HCT116 (cell line): ENCODE measurements around the gene TDRD12. TPM values are rescaled to one million over a fixed set of nuclear protein-coding genes. Genes with fewer than 3 reads are reported as not detected.

Experiments
- ATAC-seq: fragments of 200-7000 bp; cut with Tn5 transposase; 2 replicates; pipeline ENCODE4 v1.9.1; 2020; ENCODE audit warnings: mild to moderate bottlenecking, moderate library complexity
- BruUV-seq: library from RNA; stranded (reverse); fragments of 400-500 nt; replicated peaks from 2 replicates; lab custom pipeline; 2021; lab: Mats Ljungman, UMichigan
- CTCF ChIA-PET: fragments of 300-600 bp; sonication (Branson Sonifier 250); formaldehyde crosslinking; loops from one replicate; lab custom pipeline; 2021; ENCODE audit warnings: antibody characterized with exemption; lab: Charles Lee
- POLR2A ChIA-PET: fragments of 300-600, 350-600 bp; sonication (Branson Sonifier 250); formaldehyde crosslinking; loops from one replicate; lab custom pipeline; 2021; ENCODE audit warnings: antibody characterized with exemption; lab: Charles Lee
- RAD21 ChIA-PET, 2 experiments: fragments of 300-600 bp; sonication (Branson Sonifier 250); formaldehyde crosslinking; loops; one replicate each; lab custom pipeline; 2023; ENCODE audit warnings: low total read pairs in 2 of 2; ENCODE audit not compliant: uncharacterized antibody in 2 of 2, unreplicated experiment in 2 of 2, low non-redundant PET in 1 of 2; lab: Charles Lee
- DNase-seq: peaks from one replicate; pipeline ENCODE4 v3.0.0-alpha.2; 2010; ENCODE audit warnings: low read depth, low spot score
- H2AFZ ChIP-seq: fragments of 200-600 bp; shearing (Covaris generic), sonication (generic); 2 replicates; pipeline ENCODE4 v1.6.1; 2017; ENCODE audit warnings: low read depth, mixed run types, mixed read lengths, antibody characterized with exemption, low read length; ENCODE audit not compliant: poor library complexity, severe bottlenecking
- H3K27ac ChIP-seq: 2 replicates; pipeline ENCODE4 v1.5.1; 2012; ENCODE audit warnings: low read depth, low read length
- H3K27me3 ChIP-seq: fragments of 200-600 bp; sonication (generic); 2 replicates; pipeline ENCODE4 v1.6.1; 2016; ENCODE audit warnings: mixed run types, low read length, mixed read lengths; ENCODE audit not compliant: insufficient read depth
- H3K36me3 ChIP-seq, 2 experiments: fragments of 200-500 bp in 1 of 2; fragments of 200-600 bp in 1 of 2; sonication (Bioruptor generic) in 1 of 2; sonication (generic) in 1 of 2; 2 replicates each; pipeline versions ENCODE4 v1.5.1 to v1.6.1; 2014 to 2016; ENCODE audit warnings: low read length in 2 of 2, inconsistent platforms in 1 of 2, mixed read lengths in 1 of 2, mixed run types in 1 of 2; ENCODE audit not compliant: insufficient read depth in 2 of 2, control insufficient read depth in 1 of 2
- H3K4me1 ChIP-seq, 2 experiments: fragments of 200-600 bp in 1 of 2; sonication (generic) in 1 of 2; 2 replicates each; pipeline versions ENCODE4 v1.5.1 to v1.6.1; 2012 to 2017; ENCODE audit warnings: low read length in 2 of 2, inconsistent platforms in 1 of 2, mild to moderate bottlenecking in 1 of 2, mixed read lengths in 1 of 2, mixed run types in 1 of 2, moderate library complexity in 1 of 2; ENCODE audit not compliant: insufficient read depth in 2 of 2, control insufficient read depth in 1 of 2
- H3K4me2 ChIP-seq: fragments of 200-600 bp; sonication (generic); 2 replicates; pipeline ENCODE4 v1.6.1; 2017; ENCODE audit warnings: mixed run types, low read length, mixed read lengths
- H3K4me3 ChIP-seq, 2 experiments: fragments of 200-600 bp in 1 of 2; sonication (generic) in 1 of 2; replicated peaks in 1 of 2; 2 replicates each; pipeline ENCODE4 v1.5.1; 2011 to 2016; ENCODE audit warnings: low read length in 2 of 2, control low read depth in 1 of 2, low read depth in 1 of 2, mild to moderate bottlenecking in 1 of 2, mixed read lengths in 1 of 2, mixed run types in 1 of 2
- H3K79me2 ChIP-seq: fragments of 200-600 bp; sonication (generic); 2 replicates; pipeline ENCODE4 v1.6.1; 2017; ENCODE audit warnings: mild to moderate bottlenecking, mixed run types, low read length, moderate library complexity, mixed read lengths; ENCODE audit not compliant: insufficient read depth
- H3K9ac ChIP-seq: fragments of 200-600 bp; sonication (generic); 2 replicates; pipeline ENCODE4 v1.6.1; 2016; ENCODE audit warnings: low read length, mixed read lengths
- H3K9me2 ChIP-seq: fragments of 200-600 bp; sonication (generic), shearing (Covaris generic); 2 replicates; pipeline ENCODE4 v1.6.1; 2017; ENCODE audit warnings: mixed run types, mild to moderate bottlenecking, moderate library complexity; ENCODE audit not compliant: insufficient read depth
- H3K9me3 ChIP-seq, 2 experiments: fragments of 200-500 bp in 1 of 2; fragments of 200-600 bp in 1 of 2; sonication (Bioruptor generic) in 1 of 2; sonication (generic) in 1 of 2; 2 replicates each; pipeline ENCODE4 v1.6.1; 2014 to 2017; ENCODE audit warnings: low read length in 2 of 2, mixed read lengths in 2 of 2, inconsistent platforms in 1 of 2, low read depth in 1 of 2, mild to moderate bottlenecking in 1 of 2, mixed run types in 1 of 2, moderate library complexity in 1 of 2; ENCODE audit not compliant: control insufficient read depth in 1 of 2, insufficient read depth in 1 of 2
- H4K20me1 ChIP-seq: fragments of 200-600 bp; sonication (generic), shearing (Covaris generic); 2 replicates; pipeline ENCODE4 v1.6.1; 2017; ENCODE audit warnings: mixed run types, mild to moderate bottlenecking, moderate library complexity; ENCODE audit not compliant: insufficient read depth
- CBX3 ChIP-seq: IDR thresholded peaks from 2 replicates; pipeline ENCODE4 v1.6.1; 2012; ENCODE audit warnings: low read depth
- CEBPB ChIP-seq: IDR thresholded peaks from 2 replicates; pipeline ENCODE4 v1.6.1; 2012; ENCODE audit warnings: low read depth
- EGR1 ChIP-seq: IDR thresholded peaks from 2 replicates; pipeline ENCODE4 v1.6.1; 2012; ENCODE audit warnings: low read depth
- ELF1 ChIP-seq: IDR thresholded peaks from 2 replicates; pipeline ENCODE4 v1.6.1; 2012; ENCODE audit warnings: low read depth, borderline replicate concordance
- EZH2phosphoT487 ChIP-seq: fragments of 200-600 bp; IDR thresholded peaks from 2 replicates; pipeline ENCODE4 v1.6.1; 2018; ENCODE audit warnings: antibody characterized with exemption, borderline replicate concordance
- FOSL1 ChIP-seq: IDR thresholded peaks from 2 replicates; pipeline ENCODE4 v1.6.1; 2012; ENCODE audit warnings: low read depth
- JUND ChIP-seq: IDR thresholded peaks from 2 replicates; pipeline ENCODE4 v1.6.1; 2012
- POLR2A ChIP-seq: IDR thresholded peaks from 2 replicates; pipeline ENCODE4 v1.7.0; 2011; ENCODE audit warnings: borderline replicate concordance; ENCODE audit not compliant: insufficient read depth, insufficient read length; ENCODE audit errors: extremely low read depth
- POLR2AphosphoS5 ChIP-seq: IDR thresholded peaks from 2 replicates; pipeline ENCODE4 v1.6.1; 2011; ENCODE audit warnings: mild to moderate bottlenecking, low read depth, low read length, moderate library complexity
- SIN3A ChIP-seq: IDR thresholded peaks from 2 replicates; pipeline ENCODE4 v1.6.1; 2012; ENCODE audit warnings: low read depth
- SP1 ChIP-seq: IDR thresholded peaks from 2 replicates; pipeline ENCODE4 v1.6.1; 2012; ENCODE audit warnings: low read depth
- TCF7L2 ChIP-seq: IDR thresholded peaks from 2 replicates; pipeline ENCODE4 v1.7.0; 2011; ENCODE audit warnings: borderline replicate concordance, inconsistent platforms; ENCODE audit not compliant: insufficient read depth, insufficient read length; ENCODE audit errors: extremely low read depth
- YY1 ChIP-seq: IDR thresholded peaks from 2 replicates; pipeline ENCODE4 v1.6.1; 2011; ENCODE audit warnings: low read length, low read depth, moderate library complexity, mild to moderate bottlenecking; ENCODE audit not compliant: insufficient replicate concordance; ENCODE audit errors: extremely low read depth
- intact Hi-C: fragments of 100-400 bp; cut with micrococcal nuclease; formaldehyde crosslinking; loops from 2 replicates; pipeline ENCODE4 v1.10.0; 2022
- total RNA-seq: library from RNA; stranded (reverse); gene quantifications from one replicate; pipeline ENCODE4 v1.2.1, GENCODE V29; 2021; ENCODE audit not compliant: unreplicated experiment
- TF ChIP-seq, protein P1 (sequence below): IDR thresholded peaks from 2 replicates; pipeline ENCODE4 v1.6.1; 2012
- TF ChIP-seq, protein P2 (sequence below): IDR thresholded peaks from 2 replicates; pipeline ENCODE4 v1.6.1; 2012
- TF ChIP-seq, protein P3 (sequence below), 3 experiments: fragments of 200-600 bp in 1 of 3; sonication (generic) in 1 of 3; IDR thresholded peaks in 2 of 3; conservative IDR thresholded peaks in 1 of 3; 2 replicates each; pipeline ENCODE4 v1.5.1; 2012 to 2017; ENCODE audit warnings: low read depth in 2 of 3, low read length in 2 of 3, antibody characterized with exemption in 1 of 3, borderline replicate concordance in 1 of 3, control low read depth in 1 of 3, mild to moderate bottlenecking in 1 of 3, mixed read lengths in 1 of 3, mixed run types in 1 of 3, moderate library complexity in 1 of 3; ENCODE audit not compliant: insufficient read depth in 1 of 3
- TF ChIP-seq, protein P4 (sequence below): IDR thresholded peaks from 2 replicates; pipeline ENCODE4 v1.6.1; 2011; ENCODE audit warnings: mild to moderate bottlenecking, low read length, moderate library complexity; ENCODE audit not compliant: insufficient replicate concordance; ENCODE audit errors: extremely low read depth
- TF ChIP-seq, protein P5 (sequence below): IDR thresholded peaks from 2 replicates; pipeline ENCODE4 v1.6.1; 2012; ENCODE audit warnings: low read depth

The TDRD12 gene
- total RNA-seq, 1 experiment from 2014 or later: 0.30 TPM

DNA sequence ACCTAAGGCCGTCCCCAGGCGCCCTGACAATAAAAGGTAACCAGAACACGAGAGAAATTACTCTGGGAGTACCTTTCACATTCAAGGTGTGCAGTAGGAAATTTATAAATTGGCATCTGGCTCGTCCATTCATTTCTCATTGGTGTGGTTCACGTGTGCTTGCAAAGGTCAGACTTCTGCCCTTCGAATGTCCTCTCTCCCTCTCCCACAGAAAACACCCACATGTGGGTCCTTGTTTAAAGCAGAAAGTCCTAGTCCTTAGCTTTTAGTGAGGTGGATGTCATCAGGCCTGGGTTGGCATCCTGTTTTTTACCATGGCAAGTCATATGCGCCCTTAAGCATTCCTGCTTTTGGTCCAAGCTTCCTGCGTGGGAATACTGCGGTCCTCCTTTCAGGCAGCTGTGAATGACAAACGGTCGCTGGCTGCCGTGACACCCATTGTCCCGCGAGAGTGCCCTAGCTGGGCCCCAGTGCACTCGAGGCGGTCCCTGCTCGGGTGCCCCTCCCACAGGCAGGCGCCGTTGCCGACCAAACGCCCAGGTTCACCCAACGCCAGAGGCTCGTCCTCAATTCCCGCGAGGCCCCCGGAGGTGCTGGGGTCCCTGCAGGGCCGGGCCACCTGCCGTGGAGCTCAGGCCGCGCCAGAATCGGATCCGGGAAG lies 28.1 kb upstream of the TDRD12 start, which contains the start of gene NUDT19:
TSS of gene NUDT19 (plus strand) at position 531 of the 661 bp plus-strand sequence. CDS start 140 bp downstream, outside the sequence.
- no peaks in the 10 kb centered on the region for H3K9me3 ChIP-seq
- H3K9ac ChIP-seq: peak within 1 kb of the TSS; percentile 92
- peaks cover 45% of the 10 kb centered on the region for H3K79me2 ChIP-seq
- peak within 1 kb of the TSS; percentile 69 to 79 for H3K4me3 ChIP-seq
- H3K36me3 ChIP-seq: peaks cover 0 to 9% of the 10 kb centered on the region in 2 experiments; a peak in 1 of 4 replicates
- H3K9me2 ChIP-seq: no peaks in the 10 kb centered on the region
- peak; percentile 75 for DNase-seq
- H3K27me3 ChIP-seq: no peaks in the 10 kb centered on the region
- TF ChIP-seq JUND: no peak
- no peak for TF ChIP-seq CEBPB
- TF ChIP-seq SIN3A: peak; percentile 56
- TF ChIP-seq CBX3: 0 out of 2 replicates have a peak, but pooled peaks have one; percentile 29
- TF ChIP-seq, protein P1, sequence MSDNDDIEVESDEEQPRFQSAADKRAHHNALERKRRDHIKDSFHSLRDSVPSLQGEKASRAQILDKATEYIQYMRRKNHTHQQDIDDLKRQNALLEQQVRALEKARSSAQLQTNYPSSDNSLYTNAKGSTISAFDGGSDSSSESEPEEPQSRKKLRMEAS: peak; percentile 61
- TF ChIP-seq POLR2A: peak; percentile 84
- TF ChIP-seq EZH2phosphoT487: no peak
- no peak for TF ChIP-seq ELF1
- TF ChIP-seq, protein P2, sequence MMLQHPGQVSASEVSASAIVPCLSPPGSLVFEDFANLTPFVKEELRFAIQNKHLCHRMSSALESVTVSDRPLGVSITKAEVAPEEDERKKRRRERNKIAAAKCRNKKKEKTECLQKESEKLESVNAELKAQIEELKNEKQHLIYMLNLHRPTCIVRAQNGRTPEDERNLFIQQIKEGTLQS: no peak
- TF ChIP-seq, protein P3, sequence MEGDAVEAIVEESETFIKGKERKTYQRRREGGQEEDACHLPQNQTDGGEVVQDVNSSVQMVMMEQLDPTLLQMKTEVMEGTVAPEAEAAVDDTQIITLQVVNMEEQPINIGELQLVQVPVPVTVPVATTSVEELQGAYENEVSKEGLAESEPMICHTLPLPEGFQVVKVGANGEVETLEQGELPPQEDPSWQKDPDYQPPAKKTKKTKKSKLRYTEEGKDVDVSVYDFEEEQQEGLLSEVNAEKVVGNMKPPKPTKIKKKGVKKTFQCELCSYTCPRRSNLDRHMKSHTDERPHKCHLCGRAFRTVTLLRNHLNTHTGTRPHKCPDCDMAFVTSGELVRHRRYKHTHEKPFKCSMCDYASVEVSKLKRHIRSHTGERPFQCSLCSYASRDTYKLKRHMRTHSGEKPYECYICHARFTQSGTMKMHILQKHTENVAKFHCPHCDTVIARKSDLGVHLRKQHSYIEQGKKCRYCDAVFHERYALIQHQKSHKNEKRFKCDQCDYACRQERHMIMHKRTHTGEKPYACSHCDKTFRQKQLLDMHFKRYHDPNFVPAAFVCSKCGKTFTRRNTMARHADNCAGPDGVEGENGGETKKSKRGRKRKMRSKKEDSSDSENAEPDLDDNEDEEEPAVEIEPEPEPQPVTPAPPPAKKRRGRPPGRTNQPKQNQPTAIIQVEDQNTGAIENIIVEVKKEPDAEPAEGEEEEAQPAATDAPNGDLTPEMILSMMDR (IDR thresholded peaks at IDR 0.05 in 2 of 3, conservative IDR thresholded peaks at IDR 0.05 in 1 of 3; ENCODE audit: borderline replicate concordance in 1 of 3, insufficient read depth in 1 of 3, low read depth in 2 of 3, low read length in 2 of 3): no peak
- TF ChIP-seq FOSL1: no peak
- TF ChIP-seq, protein P4, sequence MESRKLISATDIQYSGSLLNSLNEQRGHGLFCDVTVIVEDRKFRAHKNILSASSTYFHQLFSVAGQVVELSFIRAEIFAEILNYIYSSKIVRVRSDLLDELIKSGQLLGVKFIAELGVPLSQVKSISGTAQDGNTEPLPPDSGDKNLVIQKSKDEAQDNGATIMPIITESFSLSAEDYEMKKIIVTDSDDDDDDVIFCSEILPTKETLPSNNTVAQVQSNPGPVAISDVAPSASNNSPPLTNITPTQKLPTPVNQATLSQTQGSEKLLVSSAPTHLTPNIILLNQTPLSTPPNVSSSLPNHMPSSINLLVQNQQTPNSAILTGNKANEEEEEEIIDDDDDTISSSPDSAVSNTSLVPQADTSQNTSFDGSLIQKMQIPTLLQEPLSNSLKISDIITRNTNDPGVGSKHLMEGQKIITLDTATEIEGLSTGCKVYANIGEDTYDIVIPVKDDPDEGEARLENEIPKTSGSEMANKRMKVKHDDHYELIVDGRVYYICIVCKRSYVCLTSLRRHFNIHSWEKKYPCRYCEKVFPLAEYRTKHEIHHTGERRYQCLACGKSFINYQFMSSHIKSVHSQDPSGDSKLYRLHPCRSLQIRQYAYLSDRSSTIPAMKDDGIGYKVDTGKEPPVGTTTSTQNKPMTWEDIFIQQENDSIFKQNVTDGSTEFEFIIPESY: peak; percentile 92
- TF ChIP-seq, protein P5, sequence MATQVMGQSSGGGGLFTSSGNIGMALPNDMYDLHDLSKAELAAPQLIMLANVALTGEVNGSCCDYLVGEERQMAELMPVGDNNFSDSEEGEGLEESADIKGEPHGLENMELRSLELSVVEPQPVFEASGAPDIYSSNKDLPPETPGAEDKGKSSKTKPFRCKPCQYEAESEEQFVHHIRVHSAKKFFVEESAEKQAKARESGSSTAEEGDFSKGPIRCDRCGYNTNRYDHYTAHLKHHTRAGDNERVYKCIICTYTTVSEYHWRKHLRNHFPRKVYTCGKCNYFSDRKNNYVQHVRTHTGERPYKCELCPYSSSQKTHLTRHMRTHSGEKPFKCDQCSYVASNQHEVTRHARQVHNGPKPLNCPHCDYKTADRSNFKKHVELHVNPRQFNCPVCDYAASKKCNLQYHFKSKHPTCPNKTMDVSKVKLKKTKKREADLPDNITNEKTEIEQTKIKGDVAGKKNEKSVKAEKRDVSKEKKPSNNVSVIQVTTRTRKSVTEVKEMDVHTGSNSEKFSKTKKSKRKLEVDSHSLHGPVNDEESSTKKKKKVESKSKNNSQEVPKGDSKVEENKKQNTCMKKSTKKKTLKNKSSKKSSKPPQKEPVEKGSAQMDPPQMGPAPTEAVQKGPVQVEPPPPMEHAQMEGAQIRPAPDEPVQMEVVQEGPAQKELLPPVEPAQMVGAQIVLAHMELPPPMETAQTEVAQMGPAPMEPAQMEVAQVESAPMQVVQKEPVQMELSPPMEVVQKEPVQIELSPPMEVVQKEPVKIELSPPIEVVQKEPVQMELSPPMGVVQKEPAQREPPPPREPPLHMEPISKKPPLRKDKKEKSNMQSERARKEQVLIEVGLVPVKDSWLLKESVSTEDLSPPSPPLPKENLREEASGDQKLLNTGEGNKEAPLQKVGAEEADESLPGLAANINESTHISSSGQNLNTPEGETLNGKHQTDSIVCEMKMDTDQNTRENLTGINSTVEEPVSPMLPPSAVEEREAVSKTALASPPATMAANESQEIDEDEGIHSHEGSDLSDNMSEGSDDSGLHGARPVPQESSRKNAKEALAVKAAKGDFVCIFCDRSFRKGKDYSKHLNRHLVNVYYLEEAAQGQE: no peak
- peak; percentile 85 for TF ChIP-seq POLR2AphosphoS5
- TF ChIP-seq EGR1: no peak
- peak; percentile 61; the same call in 1 of the 2 replicates for TF ChIP-seq SP1
- TF ChIP-seq TCF7L2: peak; percentile 56
- no peak for TF ChIP-seq YY1
- H2AFZ ChIP-seq: no peak within 1 kb of the TSS
- H4K20me1 ChIP-seq: no peaks in the 10 kb centered on the region
- CTCF ChIA-PET: interaction anchor here (1.2 kb wide), 1 partner anchor 428 kb away, joined by 3 read pairs; no protein-coding TSS in a partner anchor
- POLR2A ChIA-PET: interaction anchor here (1.1 to 1.4 kb wide), 4 partner anchors 15 to 280 kb away, joined by 3 to 4 read pairs (median 3); partner anchors contain the start of genes ANKRD27, CEP89 and FAAP24
- BruUV-seq: no TSS peak
- H3K4me1 ChIP-seq: peaks cover 12 to 36% of the 10 kb centered on the region in 2 experiments
- RAD21 ChIA-PET: no interaction called here
- ATAC-seq: peak; percentile 96
- intact Hi-C loops: loop anchor here (2.0 to 5.0 kb wide), 2 partner anchors 281 to 426 kb away; partner anchors contain the start of gene FAAP24
- peak within 1 kb of the TSS; percentile 88 for H3K4me2 ChIP-seq
- H3K27ac ChIP-seq: peak within 1 kb of the TSS; percentile 97
